ENCODE data around the gene PCDHGA8. TPM values are rescaled to one million over a fixed set of nuclear protein-coding genes. Genes with fewer than 3 reads are reported as not detected.
"Not testable (repeated sequence)": the region's sequence is repeated elsewhere in the genome, so short reads cannot be mapped to it uniquely, and the experiment has no call there.

Gene PCDHGA8
- total RNA-seq, 2 donors from 2014 or later: 7.5 to 13.9 TPM

GRCh38 chr5:141398608-141399007, 6.2 kb downstream of the PCDHGA8 start:
- no peak for DNase-seq (ENCODE audit: low spot score)
- no peak for TF ChIP-seq CTCF (IDR thresholded peaks at IDR 0.05)
- Histone ChIP-seq H3K27me3 (replicated peaks; ENCODE audit: insufficient read depth) (no peaks in the 10 kb centered on the region), H3K36me3 (no peaks in the 10 kb centered on the region), H3K27ac (no peak overlapping the region), H3K4me1 (ENCODE audit: control insufficient read depth in 1 of 2, low read depth in 2 of 2) (no peaks in the 10 kb centered on the region), H3K4me3 (peak overlapping the region; percentile 33), H3K9me3 (peaks cover 88% of the 10 kb centered on the region)
- no peak for ATAC-seq (ENCODE audit: insufficient number of reproducible peaks, low FRiP score, low read depth)

GRCh38 chr5:141399555-141400258, 7.3 kb downstream of the PCDHGA8 start:
- Histone ChIP-seq H3K36me3 (no peaks in the 10 kb centered on the region), H3K27ac (no peak overlapping the region), H3K9me3 (peaks cover 88% of the 10 kb centered on the region), H3K4me3 (peak overlapping the region; percentile 24), H3K4me1 (ENCODE audit: control insufficient read depth in 1 of 2, low read depth in 2 of 2) (no peaks in the 10 kb centered on the region), H3K27me3 (replicated peaks; ENCODE audit: insufficient read depth) (no peaks in the 10 kb centered on the region)
- DNase-seq (ENCODE audit: low spot score) (no peak), ATAC-seq (ENCODE audit: insufficient number of reproducible peaks, low FRiP score, low read depth) (no peak)
- TF ChIP-seq CTCF (IDR thresholded peaks at IDR 0.05): no peak

GRCh38 chr5:141402553-141403243, 10.3 kb downstream of the PCDHGA8 start, which contains the start of gene PCDHGA9:
PCDHGA9 (plus strand) TSS chr5:141402778; CDS start chr5:141402953, 175 bp downstream.
- Histone ChIP-seq H3K27ac (no peak within 1 kb of the TSS), H3K27me3 (replicated peaks; ENCODE audit: insufficient read depth) (no peaks in the 10 kb centered on the region), H3K36me3 (no peaks in the 10 kb centered on the region), H3K4me1 (ENCODE audit: control insufficient read depth in 1 of 2, low read depth in 2 of 2) (no peaks in the 10 kb centered on the region), H3K4me3 (peak within 1 kb of the TSS; percentile 55), H3K9me3 (peaks cover 90% of the 10 kb centered on the region)
- ATAC-seq (ENCODE audit: insufficient number of reproducible peaks, low FRiP score, low read depth): no peak
- no peak for DNase-seq (ENCODE audit: low spot score)
- no peak for TF ChIP-seq CTCF (IDR thresholded peaks at IDR 0.05)

DNA sequence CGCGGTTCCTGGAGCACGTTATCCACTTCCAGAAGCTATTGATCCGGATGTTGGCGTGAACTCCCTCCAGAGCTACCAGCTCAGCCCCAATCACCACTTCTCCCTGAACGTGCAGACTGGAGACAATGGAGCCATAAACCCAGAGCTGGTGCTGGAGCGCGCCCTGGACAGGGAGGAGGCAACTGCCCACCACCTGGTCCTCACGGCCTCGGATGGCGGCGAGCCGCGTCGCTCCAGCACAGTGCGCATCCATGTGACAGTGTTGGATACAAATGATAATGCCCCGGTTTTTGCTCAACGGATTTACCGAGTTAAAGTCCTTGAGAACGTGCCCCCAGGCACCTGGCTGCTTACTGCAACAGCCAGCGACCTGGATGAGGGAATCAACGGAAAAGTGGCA, 11.0 kb downstream of the PCDHGA8 start:
- Histone ChIP-seq H3K4me1 (ENCODE audit: control insufficient read depth in 1 of 2, low read depth in 2 of 2) (no peaks in the 10 kb centered on the region), H3K27ac (no peak overlapping the region), H3K9me3 (peaks cover 93% of the 10 kb centered on the region), H3K4me3 (peak overlapping the region; percentile 55), H3K36me3 (no peaks in the 10 kb centered on the region), H3K27me3 (replicated peaks; ENCODE audit: insufficient read depth) (no peaks in the 10 kb centered on the region)
- DNase-seq (ENCODE audit: low spot score) (no peak), ATAC-seq (ENCODE audit: insufficient number of reproducible peaks, low FRiP score, low read depth) (no peak)
- no peak for TF ChIP-seq CTCF (IDR thresholded peaks at IDR 0.05)

- Histone ChIP-seq H3K4me3 (peak within 1 kb of the TSS; percentile 49), H3K9me3 (peaks cover 99% of the 10 kb centered on the region)
- DNase-seq (ENCODE audit: low spot score); H3K27ac ChIP-seq; ATAC-seq (ENCODE audit: insufficient number of reproducible peaks, low FRiP score, low read depth); H3K4me1 ChIP-seq (ENCODE audit: control insufficient read depth in 1 of 2, low read depth in 2 of 2); H3K27me3 ChIP-seq (replicated peaks; ENCODE audit: insufficient read depth); H3K36me3 ChIP-seq: not testable (repeated sequence)
Measured at GRCh38 chr5:141407790-141408505, 15.5 kb downstream of the PCDHGA8 start, which contains the start of gene PCDHGB6. PCDHGB6 (plus strand) TSS chr5:141408021; CDS start chr5:141408203, 182 bp downstream.
